ENCODE results near the gene DEPDC7. TPM values are rescaled to one million over a fixed set of nuclear protein-coding genes. Genes with fewer than 3 reads are reported as not detected.

Gene DEPDC7
- total RNA-seq, 1 experiment from 2014 or later: 5.6 TPM

GRCh38 chr11:33057284-33057683 lies 41.6 kb downstream of the DEPDC7 start:
- Mint-ChIP-seq H3K27ac (peak overlapping the region; percentile 81; the same call in 1 of the 2 replicates), H3K4me1 (peaks cover 20% of the 10 kb centered on the region), H3K27me3 (ENCODE audit: low read depth) (no peaks in the 10 kb centered on the region), H3K36me3 (peaks cover 30% of the 10 kb centered on the region), H3K9me3 (no peaks in the 10 kb centered on the region), H3K4me3 (no peak overlapping the region)
- TF ChIP-seq NR3C1 (CRISPR knock-in tag; conservative IDR thresholded peaks at IDR 0.05; ENCODE audit: low read depth): no peak
- TF ChIP-seq FOXP1 (CRISPR knock-in tag; IDR thresholded peaks at IDR 0.05; ENCODE audit: borderline replicate concordance): no peak
- TF ChIP-seq TEAD1 (CRISPR knock-in tag; IDR thresholded peaks at IDR 0.05): no peak
- no peak for TF ChIP-seq ZNF317 (CRISPR knock-in tag; IDR thresholded peaks at IDR 0.05; ENCODE audit: borderline replicate concordance, low read depth)
- no peak for TF ChIP-seq ZNF121 (CRISPR knock-in tag; IDR thresholded peaks at IDR 0.05)
- TF ChIP-seq NR2C2 (CRISPR knock-in tag; IDR thresholded peaks at IDR 0.05): no peak
- no peak for TF ChIP-seq ZNF671 (CRISPR knock-in tag; IDR thresholded peaks at IDR 0.05)
- no peak for TF ChIP-seq ELF4 (CRISPR knock-in tag; IDR thresholded peaks at IDR 0.05; ENCODE audit: low read depth)
- no peak for TF ChIP-seq ZMAT4 (CRISPR knock-in tag; IDR thresholded peaks at IDR 0.05)
- no peak for TF ChIP-seq CBFB (CRISPR knock-in tag; IDR thresholded peaks at IDR 0.05; ENCODE audit: low read depth)
- no peak for TF ChIP-seq FOXJ3 (CRISPR knock-in tag; IDR thresholded peaks at IDR 0.05; ENCODE audit: borderline replicate concordance)
- ATAC-seq (no peak), DNase-seq (ENCODE audit: low spot score) (no peak)
- CTCF ChIA-PET: interaction anchor here (1.0 kb wide), 1 partner anchor 8 kb away, joined by 5 read pairs; no protein-coding TSS in a partner anchor
- POLR2A ChIA-PET: no interaction called here

- H3K27me3 Mint-ChIP-seq (ENCODE audit: low read depth): no peaks in the 10 kb centered on the region
- peaks cover 31% of the 10 kb centered on the region for H3K4me1 Mint-ChIP-seq
- H3K9me3 Mint-ChIP-seq: no peaks in the 10 kb centered on the region
- no peak overlapping the region for H3K4me3 Mint-ChIP-seq
- CTCF ChIA-PET: no interaction called here
- DNase-seq (ENCODE audit: low spot score) (no peak), ATAC-seq (peak; percentile 22; the same call in 1 of the 2 replicates)
- peak overlapping the region; percentile 66 for H3K27ac Mint-ChIP-seq
- peaks cover 39% of the 10 kb centered on the region for H3K36me3 Mint-ChIP-seq
- POLR2A ChIA-PET: interaction anchor here (0.6 kb wide), 1 partner anchor 45 kb away, joined by 4 read pairs; no protein-coding TSS in a partner anchor
- TF ChIP-seq E2F1 (CRISPR knock-in tag; IDR thresholded peaks at IDR 0.05) (no peak), HMGA2 (CRISPR knock-in tag; IDR thresholded peaks at IDR 0.05) (no peak), ZNF416 (CRISPR knock-in tag; IDR thresholded peaks at IDR 0.05) (no peak), ATF6 (CRISPR knock-in tag; IDR thresholded peaks at IDR 0.05) (no peak), MAX (CRISPR knock-in tag; IDR thresholded peaks at IDR 0.05) (no peak), NR1H2 (CRISPR knock-in tag; IDR thresholded peaks at IDR 0.05) (no peak), JUN (CRISPR knock-in tag; IDR thresholded peaks at IDR 0.05) (no peak), CREM (CRISPR knock-in tag; IDR thresholded peaks at IDR 0.05) (no peak), CREB1 (CRISPR knock-in tag; IDR thresholded peaks at IDR 0.05) (no peak), ZNF532 (CRISPR knock-in tag; IDR thresholded peaks at IDR 0.05; ENCODE audit: borderline replicate concordance) (no peak), ZNF317 (CRISPR knock-in tag; IDR thresholded peaks at IDR 0.05; ENCODE audit: borderline replicate concordance, low read depth) (no peak), MXD4 (CRISPR knock-in tag; IDR thresholded peaks at IDR 0.05; ENCODE audit: borderline replicate concordance) (no peak), GRHL2 (CRISPR knock-in tag; IDR thresholded peaks at IDR 0.05; ENCODE audit: insufficient replicate concordance, severe bottlenecking) (no peak), ZNF423 (CRISPR knock-in tag; IDR thresholded peaks at IDR 0.05) (no peak), PRRX2 (CRISPR knock-in tag; IDR thresholded peaks at IDR 0.05) (no peak), GTF2I (CRISPR knock-in tag; conservative IDR thresholded peaks at IDR 0.05) (no peak)
Observed at GRCh38 chr11:33059331-33060007, 43.8 kb downstream of the DEPDC7 start.

Measured in WTC11 (cell line).